Muscle of leg (tissue), 11 donors: Measurements from ENCODE around the gene RPP25L. TPM values are rescaled to one million over a fixed set of nuclear protein-coding genes. Genes with fewer than 3 reads are reported as not detected.

Source experiments
- DNase-seq: peaks from one replicate; pipeline ENCODE4 v3.0.0; 2013
- H3K27ac ChIP-seq: one replicate; pipeline ENCODE4 v1.5.1; 2013; ENCODE audit warnings: mild to moderate bottlenecking, low read length, control low read depth
- H3K27me3 ChIP-seq: one replicate; pipeline ENCODE4 v1.6.1; 2013; ENCODE audit warnings: low read length; ENCODE audit not compliant: control insufficient read depth, insufficient read depth
- H3K36me3 ChIP-seq: one replicate; pipeline ENCODE4 v1.6.1; 2013; ENCODE audit warnings: low read length; ENCODE audit not compliant: control insufficient read depth, insufficient read depth
- H3K4me1 ChIP-seq: one replicate; pipeline ENCODE4 v1.6.1; 2013; ENCODE audit warnings: low read length; ENCODE audit not compliant: control insufficient read depth, insufficient read depth
- H3K4me3 ChIP-seq: one replicate; pipeline ENCODE4 v1.5.1; 2013; ENCODE audit warnings: low read length, control low read depth
- H3K9me3 ChIP-seq: replicated peaks from 2 replicates; pipeline ENCODE4 v1.6.1; 2013; ENCODE audit warnings: low read depth, low read length; ENCODE audit not compliant: control insufficient read depth
- WGBS: methylation state at CpG from one replicate; pipeline ENCODE4 v1.1.5; 2013; ENCODE audit warnings: missing lambda C conversion rate; ENCODE audit not compliant: insufficient coverage; 5-methylcytosine and 5-hydroxymethylcytosine counted together
- polyA plus RNA-seq, 8 donors: library from polyadenylated mRNA; unstranded; fragments of 120-200 nt; gene quantifications; one replicate each; pipeline versions ENCODE4 v1.2.1 to v1.2.3, GENCODE V29; 2013; ENCODE audit warnings: inconsistent platforms in 1 of 8, low replicate concordance in 1 of 8; ENCODE audit not compliant: insufficient read length in 8 of 8, insufficient read depth in 1 of 8
- total RNA-seq: library from RNA; stranded (reverse); fragments of 120-200 nt; gene quantifications from one replicate; pipeline ENCODE4 v1.2.4, GENCODE V29; 2013

RPP25L gene
- total and polyA plus RNA-seq, 9 donors = 20.4 to 26.1 (median 22.1) TPM

GRCh38 chr9:34585946-34586669 is 25.8 kb downstream of the RPP25L start:
- H3K27me3 ChIP-seq = peaks cover 90% of the 10 kb centered on the region
- no peak overlapping the region for H3K27ac ChIP-seq
- H3K9me3 ChIP-seq = no peaks in the 10 kb centered on the region
- no peak for DNase-seq
- peaks cover 35% of the 10 kb centered on the region for H3K4me1 ChIP-seq
- no peaks in the 10 kb centered on the region for H3K36me3 ChIP-seq
- 33% methylated on average over 5 of the region's 11 CpGs for WGBS
- no peak overlapping the region for H3K4me3 ChIP-seq

- Histone ChIP-seq H3K36me3 (no peaks in the 10 kb centered on the region), H3K4me3 (no peak overlapping the region), H3K9me3 (no peaks in the 10 kb centered on the region), H3K27ac (no peak overlapping the region), H3K27me3 (peaks cover 90% of the 10 kb centered on the region), H3K4me1 (peaks cover 25% of the 10 kb centered on the region)
- 85% methylated on average over 4 of the region's 5 CpGs for WGBS
- DNase-seq = no peak
Measured at GRCh38 chr9:34584970-34585369, 26.9 kb downstream of the RPP25L start.

- Histone ChIP-seq H3K9me3 (no peaks in the 10 kb centered on the region), H3K4me3 (no peak overlapping the region), H3K36me3 (no peaks in the 10 kb centered on the region), H3K4me1 (peaks cover 32% of the 10 kb centered on the region), H3K27me3 (peaks cover 92% of the 10 kb centered on the region), H3K27ac (no peak overlapping the region)
- no CpG with 5 or more reads among the region's 5 CpGs for WGBS
- DNase-seq = no peak
Measured at GRCh38 chr9:34582787-34583186, 29.1 kb downstream of the RPP25L start.

GRCh38 chr9:34581318-34581717 is 30.6 kb downstream of the RPP25L start:
- WGBS = no CpG with 5 or more reads among the region's 3 CpGs
- Histone ChIP-seq H3K36me3 (no peaks in the 10 kb centered on the region), H3K27ac (no peak overlapping the region), H3K9me3 (no peaks in the 10 kb centered on the region), H3K4me3 (no peak overlapping the region), H3K4me1 (peaks cover 42% of the 10 kb centered on the region), H3K27me3 (peaks cover 91% of the 10 kb centered on the region)
- no peak for DNase-seq

GRCh38 chr9:34580358-34580757 is 31.5 kb downstream of the RPP25L start:
- H3K4me3 ChIP-seq = no peak overlapping the region
- no peak overlapping the region for H3K27ac ChIP-seq
- H3K27me3 ChIP-seq = peaks cover 88% of the 10 kb centered on the region
- peaks cover 39% of the 10 kb centered on the region for H3K4me1 ChIP-seq
- no peaks in the 10 kb centered on the region for H3K36me3 ChIP-seq
- H3K9me3 ChIP-seq = no peaks in the 10 kb centered on the region
- DNase-seq = no peak
- 42% methylated on average over 6 of the region's 8 CpGs for WGBS

GRCh38 chr9:34579808-34580163 is 32.1 kb downstream of the RPP25L start:
- H3K4me1 ChIP-seq = peaks cover 44% of the 10 kb centered on the region
- no peak overlapping the region for H3K27ac ChIP-seq
- no peaks in the 10 kb centered on the region for H3K36me3 ChIP-seq
- H3K9me3 ChIP-seq = no peaks in the 10 kb centered on the region
- peaks cover 83% of the 10 kb centered on the region for H3K27me3 ChIP-seq
- H3K4me3 ChIP-seq = no peak overlapping the region
- DNase-seq = no peak
- WGBS = 41% methylated on average over 5 of the region's 5 CpGs

GRCh38 chr9:34579104-34579807 is 32.6 kb downstream of the RPP25L start:
- H3K4me3 ChIP-seq = no peak overlapping the region
- WGBS = 22% methylated on average over 5 of the region's 17 CpGs
- peak overlapping the region; percentile 73 for H3K27ac ChIP-seq
- H3K36me3 ChIP-seq = no peaks in the 10 kb centered on the region
- no peaks in the 10 kb centered on the region for H3K9me3 ChIP-seq
- H3K4me1 ChIP-seq = peaks cover 50% of the 10 kb centered on the region
- peaks cover 77% of the 10 kb centered on the region for H3K27me3 ChIP-seq
- DNase-seq = peak; percentile 64

GRCh38 chr9:34578241-34579103 is 33.4 kb downstream of the RPP25L start:
- 14% methylated on average over 14 of the region's 28 CpGs for WGBS
- H3K27me3 ChIP-seq = peaks cover 71% of the 10 kb centered on the region
- peak overlapping the region; percentile 73 for H3K27ac ChIP-seq
- no peaks in the 10 kb centered on the region for H3K36me3 ChIP-seq
- H3K4me3 ChIP-seq = peak overlapping the region; percentile 23
- peak; percentile 88 for DNase-seq
- H3K4me1 ChIP-seq = peaks cover 57% of the 10 kb centered on the region
- H3K9me3 ChIP-seq = no peaks in the 10 kb centered on the region

- Histone ChIP-seq H3K27ac (peak overlapping the region; percentile 73), H3K9me3 (no peaks in the 10 kb centered on the region), H3K4me1 (peaks cover 63% of the 10 kb centered on the region), H3K27me3 (peaks cover 63% of the 10 kb centered on the region), H3K4me3 (peak overlapping the region; percentile 23), H3K36me3 (no peaks in the 10 kb centered on the region)
- peak; percentile 96 for DNase-seq
- WGBS = under 1% methylated on average over 58 of the region's 62 CpGs
Measured at GRCh38 chr9:34577400-34578240, 34.3 kb downstream of the RPP25L start.
